H9 (cell line): Measurements from ENCODE around the gene GNL3L. TPM values are rescaled to one million over a fixed set of nuclear protein-coding genes. Genes with fewer than 3 reads are reported as not detected.

ENCODE experiments used
- DNase-seq: peaks from one replicate; pipeline ENCODE4 v3.0.0-alpha.2; 2017
- H2AFZ ChIP-seq: one replicate; pipeline ENCODE4 v1.6.1; 2013; ENCODE audit warnings: mild to moderate bottlenecking, low read length, control low read depth, moderate library complexity
- H2AK5ac ChIP-seq: 2 replicates; pipeline ENCODE4 v1.6.1; 2013; ENCODE audit warnings: low read length, control low read depth, mixed read lengths; ENCODE audit not compliant: insufficient read length
- H2BK120ac ChIP-seq: one replicate; pipeline ENCODE4 v1.6.1; 2013; ENCODE audit warnings: low read depth, mild to moderate bottlenecking, low read length, control low read depth, inconsistent platforms; ENCODE audit not compliant: poor library complexity, severe bottlenecking
- H2BK12ac ChIP-seq: 2 replicates; pipeline ENCODE4 v1.6.1; 2013; ENCODE audit warnings: low read length, control low read depth, mixed read lengths, low read depth; ENCODE audit not compliant: insufficient read length
- H2BK15ac ChIP-seq: 2 replicates; pipeline ENCODE4 v1.6.1; 2013; ENCODE audit warnings: low read depth, low read length, control low read depth
- H2BK20ac ChIP-seq: one replicate; pipeline ENCODE4 v1.6.1; 2013; ENCODE audit warnings: low read depth, mild to moderate bottlenecking, low read length, control low read depth, inconsistent platforms; ENCODE audit not compliant: poor library complexity, severe bottlenecking
- H2BK5ac ChIP-seq: 2 replicates; pipeline ENCODE4 v1.6.1; 2013; ENCODE audit warnings: low read length, control low read depth, mixed read lengths; ENCODE audit not compliant: insufficient read length
- H3K14ac ChIP-seq: 2 replicates; pipeline ENCODE4 v1.6.1; 2013; ENCODE audit warnings: low read length, control low read depth; ENCODE audit not compliant: insufficient read depth
- H3K18ac ChIP-seq: 2 replicates; pipeline ENCODE4 v1.6.1; 2013; ENCODE audit warnings: low read depth, mild to moderate bottlenecking, mixed read lengths, low read length, control low read depth; ENCODE audit not compliant: insufficient read length
- H3K23ac ChIP-seq: 2 replicates; pipeline ENCODE4 v1.6.1; 2013; ENCODE audit warnings: low read length, control low read depth, mixed read lengths, low read depth; ENCODE audit not compliant: insufficient read length
- H3K23me2 ChIP-seq: 2 replicates; pipeline ENCODE4 v1.6.1; 2013; ENCODE audit warnings: low read depth, mild to moderate bottlenecking, mixed read lengths, low read length, control low read depth; ENCODE audit not compliant: insufficient read length, poor library complexity, severe bottlenecking
- H3K27ac ChIP-seq: 2 replicates; pipeline ENCODE4 v1.5.1; 2013; ENCODE audit warnings: low read length, control low read depth, mixed read lengths, low read depth; ENCODE audit not compliant: insufficient read length
- H3K27me3 ChIP-seq: 2 replicates; pipeline ENCODE4 v1.6.1; 2013; ENCODE audit warnings: low read length, control low read depth, inconsistent platforms; ENCODE audit not compliant: insufficient read depth
- H3K4ac ChIP-seq: 2 replicates; pipeline ENCODE4 v1.6.1; 2013; ENCODE audit warnings: low read depth, mild to moderate bottlenecking, control low read depth, inconsistent platforms, low read length, moderate library complexity
- H3K4me1 ChIP-seq: 2 replicates; pipeline ENCODE4 v1.6.1; 2013; ENCODE audit warnings: low read length, control low read depth, inconsistent platforms; ENCODE audit not compliant: insufficient read depth
- H3K4me2 ChIP-seq: 2 replicates; pipeline ENCODE4 v1.6.1; 2013; ENCODE audit warnings: low read length, control low read depth, mixed read lengths; ENCODE audit not compliant: insufficient read length, insufficient read depth
- H3K56ac ChIP-seq: 2 replicates; pipeline ENCODE4 v1.6.1; 2013; ENCODE audit warnings: low read depth, mild to moderate bottlenecking, mixed read lengths, low read length, control low read depth; ENCODE audit not compliant: insufficient read length
- H3K79me1 ChIP-seq: 2 replicates; pipeline ENCODE4 v1.6.1; 2013; ENCODE audit warnings: low read depth, mild to moderate bottlenecking, moderate library complexity, low read length, control low read depth, inconsistent platforms; ENCODE audit not compliant: insufficient read depth, poor library complexity, severe bottlenecking
- H3K79me2 ChIP-seq: 2 replicates; pipeline ENCODE4 v1.6.1; 2013; ENCODE audit warnings: low read length, control low read depth, inconsistent platforms; ENCODE audit not compliant: insufficient read depth
- H3K9ac ChIP-seq: 2 replicates; pipeline ENCODE4 v1.6.1; 2013; ENCODE audit warnings: low read length, control low read depth, mixed read lengths; ENCODE audit not compliant: insufficient read length; ENCODE audit errors: extremely low read depth
- H3K9me3 ChIP-seq: one replicate; pipeline ENCODE4 v1.6.1; 2013; ENCODE audit warnings: low read depth, low read length, inconsistent platforms; ENCODE audit not compliant: control insufficient read depth
- H3T11ph ChIP-seq: one replicate; pipeline ENCODE4 v1.6.1; 2013; ENCODE audit warnings: mild to moderate bottlenecking, low read length, control low read depth, inconsistent platforms
- H4K20me1 ChIP-seq: one replicate; pipeline ENCODE4 v1.6.1; 2013; ENCODE audit not compliant: control insufficient read depth, insufficient read length, insufficient read depth
- H4K5ac ChIP-seq: 2 replicates; pipeline ENCODE4 v1.6.1; 2013; ENCODE audit warnings: low read depth, mild to moderate bottlenecking, mixed read lengths, low read length, control low read depth; ENCODE audit not compliant: insufficient read length
- H4K8ac ChIP-seq: replicated peaks from 2 replicates; pipeline ENCODE4 v1.6.1; 2013; ENCODE audit warnings: low read length, control low read depth, mixed read lengths, low read depth; ENCODE audit not compliant: insufficient read length
- H4K91ac ChIP-seq: 2 replicates; pipeline ENCODE4 v1.6.1; 2013; ENCODE audit warnings: low read depth, mild to moderate bottlenecking, moderate library complexity, mixed read lengths, low read length, control low read depth; ENCODE audit not compliant: insufficient read length
- H3K27ac Mint-ChIP-seq, 3 experiments: 2 replicates in 2 of 3; 3 replicates in 1 of 3; pipeline ENCODE4 v1.8.0; 2020 to 2021; ENCODE audit warnings: mixed read lengths in 3 of 3, mild to moderate bottlenecking in 1 of 3, moderate library complexity in 1 of 3
- H3K27me3 Mint-ChIP-seq: 2 replicates; pipeline ENCODE4 v1.8.0; 2021; ENCODE audit warnings: low read depth, mild to moderate bottlenecking, moderate library complexity, mixed read lengths
- H3K36me3 Mint-ChIP-seq, 3 experiments: 2 replicates in 2 of 3; 3 replicates in 1 of 3; pipeline ENCODE4 v1.8.0; 2020 to 2021; ENCODE audit warnings: low read depth in 3 of 3, mixed read lengths in 3 of 3; ENCODE audit not compliant: insufficient read depth in 1 of 3
- H3K4me1 Mint-ChIP-seq, 2 experiments: 2 replicates each; pipeline ENCODE4 v1.8.0; 2020; ENCODE audit warnings: mixed read lengths in 2 of 2
- H3K4me3 Mint-ChIP-seq, 2 experiments: 2 replicates in 1 of 2; 3 replicates in 1 of 2; pipeline ENCODE4 v1.8.0; 2020 to 2021; ENCODE audit warnings: mild to moderate bottlenecking in 2 of 2, mixed read lengths in 2 of 2, moderate library complexity in 1 of 2
- H3K9me3 Mint-ChIP-seq, 2 experiments: 2 replicates in 1 of 2; 3 replicates in 1 of 2; pipeline ENCODE4 v1.8.0; 2020; ENCODE audit warnings: mild to moderate bottlenecking in 2 of 2, mixed read lengths in 2 of 2, moderate library complexity in 1 of 2
- WGBS: extraction: QIAGEN DNeasy Blood & Tissue Kit; methylation state at CpG from one replicate; pipeline ENCODE4 v1.1.7; 2013; ENCODE audit warnings: missing lambda C conversion rate, low lambda C conversion rate, mixed read lengths; ENCODE audit not compliant: insufficient read length; ENCODE audit errors: extremely low coverage; 5-methylcytosine and 5-hydroxymethylcytosine counted together
- total RNA-seq: library from RNA; stranded (reverse); gene quantifications from 2 replicates; pipeline ENCODE4 v1.2.1, GENCODE V29; 2021
- TF ChIP-seq, protein P1 (sequence below): fragments of 200-600 bp; sonication (generic); conservative IDR thresholded peaks from 3 replicates; pipeline ENCODE4 v1.8.0; 2021; ENCODE audit warnings: antibody characterized with exemption, mild to moderate bottlenecking

The GNL3L gene
- total RNA-seq, 1 experiment from 2014 or later: 69.2 TPM

DNA sequence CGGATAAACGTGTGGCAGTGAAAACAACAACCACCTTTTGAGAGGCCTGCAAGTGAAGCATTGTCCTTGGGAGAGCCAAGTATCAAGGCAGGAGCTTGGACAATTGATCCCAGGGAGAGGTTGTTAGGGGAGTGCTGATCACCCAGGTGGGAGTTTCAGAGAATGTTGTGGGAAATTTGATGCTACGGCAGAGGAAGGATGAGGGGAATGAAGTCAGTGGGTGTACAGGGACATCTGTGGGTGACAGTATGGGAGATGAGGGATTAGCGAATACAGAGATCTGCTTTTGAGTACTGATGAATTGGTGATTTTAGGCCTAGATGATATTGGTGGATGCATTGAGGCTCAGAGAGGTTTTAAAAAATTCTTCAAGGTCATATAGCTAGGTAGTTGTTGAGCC lies 4.3 kb downstream of the GNL3L start:
- Histone ChIP-seq H3T11ph (no peak overlapping the region), H2BK120ac (no peak overlapping the region), H3K27ac (no peak overlapping the region), H3K4ac (no peak overlapping the region), H3K4me1 (no peaks in the 10 kb centered on the region), H3K18ac (no peak overlapping the region), H2BK20ac (no peak overlapping the region), H4K91ac (no peak overlapping the region), H2AK5ac (no peak overlapping the region), H3K9ac (no peak overlapping the region), H3K56ac (no peak overlapping the region), H3K4me2 (no peak overlapping the region), H3K79me1 (no peaks in the 10 kb centered on the region), H4K20me1 (no peaks in the 10 kb centered on the region), H4K8ac (no peak overlapping the region), H4K5ac (no peak overlapping the region), H3K23ac (no peak overlapping the region), H3K23me2 (no peaks in the 10 kb centered on the region), H2BK5ac (no peak overlapping the region), H2BK12ac (no peak overlapping the region), H3K9me3 (peaks cover 25% of the 10 kb centered on the region), H2AFZ (no peak overlapping the region), H3K14ac (no peak overlapping the region), H2BK15ac (no peak overlapping the region), H3K79me2 (peaks cover 10% of the 10 kb centered on the region; the same call in 1 of the 2 replicates), H3K27me3 (no peaks in the 10 kb centered on the region)
- H3K27me3 Mint-ChIP-seq: peaks cover 2% of the 10 kb centered on the region
- WGBS: no CpG with 5 or more reads among the region's 4 CpGs
- H3K4me3 Mint-ChIP-seq: peak overlapping the region; percentile 3 to 9; a peak in 2 of 5 replicates
- TF ChIP-seq, protein P1, sequence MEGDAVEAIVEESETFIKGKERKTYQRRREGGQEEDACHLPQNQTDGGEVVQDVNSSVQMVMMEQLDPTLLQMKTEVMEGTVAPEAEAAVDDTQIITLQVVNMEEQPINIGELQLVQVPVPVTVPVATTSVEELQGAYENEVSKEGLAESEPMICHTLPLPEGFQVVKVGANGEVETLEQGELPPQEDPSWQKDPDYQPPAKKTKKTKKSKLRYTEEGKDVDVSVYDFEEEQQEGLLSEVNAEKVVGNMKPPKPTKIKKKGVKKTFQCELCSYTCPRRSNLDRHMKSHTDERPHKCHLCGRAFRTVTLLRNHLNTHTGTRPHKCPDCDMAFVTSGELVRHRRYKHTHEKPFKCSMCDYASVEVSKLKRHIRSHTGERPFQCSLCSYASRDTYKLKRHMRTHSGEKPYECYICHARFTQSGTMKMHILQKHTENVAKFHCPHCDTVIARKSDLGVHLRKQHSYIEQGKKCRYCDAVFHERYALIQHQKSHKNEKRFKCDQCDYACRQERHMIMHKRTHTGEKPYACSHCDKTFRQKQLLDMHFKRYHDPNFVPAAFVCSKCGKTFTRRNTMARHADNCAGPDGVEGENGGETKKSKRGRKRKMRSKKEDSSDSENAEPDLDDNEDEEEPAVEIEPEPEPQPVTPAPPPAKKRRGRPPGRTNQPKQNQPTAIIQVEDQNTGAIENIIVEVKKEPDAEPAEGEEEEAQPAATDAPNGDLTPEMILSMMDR: no peak
- peaks cover 4 to 20% of the 10 kb centered on the region in 2 experiments; a peak in 3 of 4 replicates for H3K4me1 Mint-ChIP-seq
- H3K27ac Mint-ChIP-seq: peak overlapping the region in 2 of 3 experiments; percentile 0 to 3; a peak in 1 of 7 replicates
- no peak for DNase-seq
- H3K36me3 Mint-ChIP-seq: peaks cover 46 to 78% (median 56%) of the 10 kb centered on the region in 3 experiments
- H3K9me3 Mint-ChIP-seq: peaks cover 64 to 71% of the 10 kb centered on the region in 2 experiments
